CD4-positive, alpha-beta T cell treated with Interferon alpha-2 for 1 hour (primary cell): Measurements from ENCODE around the gene DCTN5.
"Not testable (repeated sequence)": the region's sequence is repeated elsewhere in the genome, so short reads cannot be mapped to it uniquely, and the experiment has no call there.

Experiments
- DNase-seq, 2 donors: peaks; one replicate each; pipeline ENCODE4 v3.0.0-alpha.2; 2020 to 2022

DCTN5 gene

GRCh38 chr16:23640931-23641765, at the start of gene DCTN5, which contains the start of gene PALB2:
Gene DCTN5, plus strand, starts transcription at chr16:23641466. Its CDS starts 77 bp downstream, at chr16:23641543.
Gene PALB2, minus strand, starts transcription at chr16:23641310. Its CDS starts 153 bp downstream, at chr16:23641157.
- peak; percentile 87 to 90 for DNase-seq

DNA sequence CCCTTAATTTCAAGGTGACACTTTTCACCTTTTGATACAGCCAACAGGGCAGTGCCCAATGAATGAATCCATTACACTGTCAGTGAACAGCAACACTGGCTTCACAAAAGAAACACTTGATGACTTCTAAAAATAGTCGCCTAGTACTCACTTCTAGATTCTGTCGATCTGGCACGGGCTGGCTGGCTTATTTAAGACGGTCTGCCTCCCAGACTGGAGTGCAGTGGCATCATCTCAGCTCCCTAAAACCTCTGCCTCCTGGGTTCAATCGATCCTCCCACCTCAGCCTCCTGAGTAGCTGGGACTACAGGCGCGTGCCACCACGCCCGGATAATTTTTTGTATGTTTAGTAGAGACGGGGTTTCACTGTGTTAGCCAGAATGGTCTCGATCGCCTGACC, 47.1 kb upstream of the DCTN5 start:
- DNase-seq: no peak

GRCh38 chr16:23595246-23595950, 45.9 kb upstream of the DCTN5 start:
- no peak for DNase-seq

DNA sequence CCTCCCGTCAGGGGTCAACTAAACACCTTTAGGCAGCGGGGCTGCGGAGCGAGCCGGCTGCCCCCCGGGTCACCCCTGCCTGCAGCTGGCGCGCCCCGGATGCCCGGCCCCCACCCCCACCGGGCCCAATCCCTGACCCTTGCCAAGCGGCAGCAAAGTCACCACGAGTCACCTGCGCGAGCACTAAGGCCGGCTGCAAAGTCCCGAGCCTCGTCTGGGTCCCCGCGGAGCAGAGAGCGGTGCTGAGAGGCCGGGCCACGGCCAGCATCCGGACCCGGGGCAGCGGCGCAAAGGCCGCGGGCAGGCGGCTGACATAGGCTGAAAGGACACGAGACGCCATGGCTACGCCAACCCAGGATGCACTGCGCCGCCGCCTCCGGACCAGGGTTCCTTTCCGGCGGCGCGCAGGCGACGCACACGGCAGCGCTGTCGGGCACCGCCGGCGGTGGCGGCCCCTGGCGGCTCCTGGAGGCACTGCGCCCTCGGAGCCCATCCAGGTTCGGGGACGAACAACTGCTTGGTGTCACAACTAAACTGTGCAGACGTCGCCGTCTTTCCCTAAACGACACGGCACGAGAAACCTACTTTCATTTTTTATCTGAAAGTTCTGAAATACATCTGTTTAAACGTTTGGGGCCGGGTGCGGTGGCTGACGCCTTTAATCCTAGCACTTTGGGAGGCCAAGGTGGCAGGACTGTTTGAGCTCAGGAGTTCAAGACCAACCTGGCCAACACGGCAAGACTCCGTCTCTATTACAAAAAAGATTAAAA, 45.1 kb upstream of the DCTN5 start, which contains the start of gene NDUFAB1:
Gene NDUFAB1, minus strand, starts transcription at position 366 of the 770 bp plus-strand sequence. Its CDS starts 26 bp downstream, at position 340.
- peak; percentile 87 to 93 for DNase-seq

DNA sequence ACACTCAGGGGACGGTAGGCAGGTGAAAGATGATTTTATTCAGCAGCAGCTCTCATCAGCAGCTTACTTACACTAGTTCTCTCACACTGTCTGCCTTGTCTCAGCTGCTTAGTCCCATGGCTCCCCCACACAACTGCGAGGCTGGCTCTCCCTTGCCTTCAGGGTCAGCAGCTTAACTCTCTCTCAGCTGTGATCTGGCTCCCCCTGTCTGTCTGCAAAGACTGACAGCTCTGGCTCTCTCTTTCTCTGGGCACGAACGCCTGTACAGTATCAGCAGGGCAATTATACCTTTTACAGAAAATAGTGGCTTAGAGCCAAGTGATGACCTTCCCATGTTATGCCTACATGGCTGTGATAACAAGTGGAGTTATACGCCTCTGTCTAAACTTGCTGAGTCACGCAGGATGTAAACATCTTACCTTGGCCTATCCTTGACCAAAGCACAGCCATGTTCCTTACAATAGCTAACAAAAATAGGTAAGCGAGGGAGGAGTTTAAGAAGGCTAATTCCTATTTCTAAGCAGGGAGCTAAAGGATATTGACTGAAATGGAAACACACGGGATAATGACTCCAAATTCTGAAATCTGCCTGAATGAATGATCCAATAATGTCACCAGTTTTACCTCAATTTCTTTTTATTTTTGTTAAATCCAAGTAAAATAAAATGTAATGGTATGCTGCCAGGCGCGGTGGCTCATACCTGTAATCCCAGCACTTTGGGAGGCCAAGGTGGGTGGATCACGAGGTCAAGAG, 44.1 kb upstream of the DCTN5 start:
- peak; percentile 25 to 42 for DNase-seq

GRCh38 chr16:23607726-23608125, 33.5 kb upstream of the DCTN5 start:
- DNase-seq: no peak

GRCh38 chr16:23608194-23608593, 33.1 kb upstream of the DCTN5 start:
- no peak for DNase-seq

- no peak for DNase-seq
Measured at GRCh38 chr16:23609929-23610328, 31.3 kb upstream of the DCTN5 start.

DNA sequence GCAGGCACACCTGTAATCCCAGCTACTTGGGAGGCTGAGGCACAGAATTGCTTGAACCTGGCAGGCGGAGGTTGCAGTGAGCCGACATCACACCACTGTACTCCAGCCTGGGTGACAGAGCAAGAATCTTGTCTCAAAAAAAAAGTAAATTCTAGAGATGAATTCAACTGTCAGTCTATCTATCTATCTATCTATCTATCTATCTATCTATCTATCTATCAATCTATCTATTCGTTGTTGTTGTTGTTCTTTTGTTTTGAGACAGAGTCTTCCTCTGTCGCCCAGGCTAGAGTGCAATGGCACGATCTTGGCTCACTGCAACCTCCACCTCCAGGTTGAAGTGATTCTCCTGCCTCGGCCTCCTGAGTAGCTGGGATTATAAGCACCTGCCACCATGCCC, 30.4 kb upstream of the DCTN5 start:
- DNase-seq: not testable (repeated sequence)

GRCh38 chr16:23611936-23612335, 29.3 kb upstream of the DCTN5 start:
- no peak for DNase-seq

DNA sequence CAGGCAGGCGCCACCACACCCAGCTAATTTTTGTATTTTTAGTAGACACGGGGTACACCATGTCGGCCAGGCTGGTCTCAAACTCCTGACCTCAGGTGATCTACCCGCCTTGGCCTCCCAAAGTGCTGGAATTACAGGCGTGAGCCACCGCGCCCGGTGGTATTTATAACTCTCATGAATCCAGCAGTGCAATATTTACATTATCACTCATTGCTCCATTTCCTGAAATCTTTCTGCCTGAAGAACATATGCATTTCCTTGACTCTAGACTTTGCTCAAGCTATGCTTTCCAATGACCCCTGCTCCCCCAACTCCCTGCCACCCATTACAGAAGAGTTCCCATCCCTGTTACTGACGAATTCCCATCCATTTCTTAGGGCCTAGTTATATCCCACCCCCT, 25.5 kb upstream of the DCTN5 start:
- no peak for DNase-seq

DNA sequence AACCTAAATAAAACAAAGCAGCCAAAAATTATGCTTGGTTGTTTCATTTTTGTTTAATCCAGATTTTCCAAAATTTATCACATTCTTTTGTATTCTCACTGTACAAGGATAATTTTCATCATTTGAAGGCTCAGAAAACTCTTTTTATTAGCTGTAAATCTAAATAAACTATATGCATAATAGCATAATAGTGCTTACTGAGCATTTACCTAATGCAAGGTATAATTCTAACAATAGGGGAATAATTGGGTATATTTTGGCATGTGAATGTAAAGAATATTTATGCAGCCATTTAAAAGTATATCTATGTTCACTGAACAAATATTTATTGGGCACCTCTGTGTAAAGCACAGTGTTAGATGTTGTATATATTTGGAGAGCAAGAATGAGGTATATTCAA, 17.2 kb upstream of the DCTN5 start:
- DNase-seq: no peak

GRCh38 chr16:23629516-23629915, 11.8 kb upstream of the DCTN5 start:
- DNase-seq: no peak

DNA sequence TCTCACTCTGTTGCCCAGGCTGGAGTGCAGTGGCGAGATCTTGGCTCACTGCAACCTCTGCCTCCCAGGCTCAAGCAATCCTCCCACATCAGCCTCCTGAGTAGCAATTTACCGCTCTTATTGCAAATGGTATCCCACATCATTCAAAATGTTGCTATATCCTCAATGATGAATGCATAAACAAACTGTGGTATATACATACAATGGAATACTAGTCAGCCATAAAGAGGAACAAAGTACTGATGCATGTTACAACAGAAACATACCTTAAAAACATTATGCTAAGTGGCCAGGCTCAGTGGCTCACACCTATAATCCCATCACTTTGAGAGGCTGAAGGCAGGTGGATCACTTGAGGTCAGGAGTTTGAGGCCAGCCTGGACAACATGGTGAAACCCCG, 9.4 kb upstream of the DCTN5 start:
- not testable (repeated sequence) for DNase-seq

GRCh38 chr16:23634461-23635036, 6.7 kb upstream of the DCTN5 start:
- DNase-seq: no peak

DNA sequence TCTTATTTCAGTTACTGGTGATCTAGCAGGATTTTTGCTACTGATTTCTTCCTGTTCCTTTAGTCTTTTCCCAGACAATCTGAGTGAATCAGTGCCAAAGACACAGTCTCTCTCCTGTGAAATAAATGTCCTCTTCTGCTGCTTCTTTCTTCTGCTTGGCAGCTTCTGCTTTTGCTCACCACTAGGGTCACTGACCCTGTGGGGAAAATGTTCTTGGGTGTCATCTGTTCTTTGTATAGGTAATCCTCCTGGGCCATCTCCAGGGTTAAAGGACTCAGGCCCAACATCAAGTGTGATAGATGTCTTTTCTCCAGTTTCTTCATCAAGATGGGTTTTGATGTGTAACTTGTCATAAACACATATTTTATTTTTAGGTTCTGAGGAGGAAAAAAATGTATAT, 5.3 kb upstream of the DCTN5 start:
- DNase-seq: no peak

- DNase-seq: peak in 1 of 2 donors; percentile 1
Measured at GRCh38 chr16:23640615-23640930, 693 bp upstream of the DCTN5 start.

- DNase-seq: no peak
Measured at GRCh38 chr16:23642246-23642774, 1.0 kb downstream of the DCTN5 start.

DNA sequence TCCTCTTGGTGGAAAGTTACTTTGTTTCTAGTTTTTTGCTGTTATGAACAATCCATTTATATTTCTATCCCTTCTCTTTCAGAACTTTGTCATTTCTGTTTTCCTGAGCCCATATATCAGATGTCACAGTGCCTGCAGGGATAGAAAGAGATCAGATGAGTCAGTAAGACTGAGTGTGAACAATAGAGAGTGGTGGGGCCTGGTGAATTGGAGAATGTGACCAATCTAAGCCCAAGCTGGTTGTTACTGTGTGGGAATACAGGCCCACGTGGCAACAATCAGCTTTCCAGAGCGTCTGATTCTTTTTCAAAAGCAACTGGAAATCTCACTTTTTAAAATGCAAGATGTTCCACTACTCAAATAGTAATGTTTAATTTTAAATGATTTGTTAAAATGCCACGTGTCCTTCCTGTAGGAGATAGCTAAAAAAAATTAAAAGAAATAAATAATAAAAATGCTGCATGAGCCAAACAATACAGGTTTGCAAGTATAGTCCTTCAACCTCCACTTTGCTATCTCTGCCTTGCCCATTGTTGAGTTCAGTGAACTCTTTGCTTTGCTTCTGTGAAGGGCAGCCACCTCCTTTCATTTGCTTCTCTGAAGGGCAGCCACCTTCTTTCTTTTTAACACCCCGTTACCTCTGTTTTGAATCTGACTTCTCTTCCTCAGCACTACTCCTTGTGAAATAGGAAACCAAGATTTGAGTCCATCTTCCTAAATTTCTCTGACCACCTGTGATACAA, 9.6 kb downstream of the DCTN5 start:
- no peak for DNase-seq

DNA sequence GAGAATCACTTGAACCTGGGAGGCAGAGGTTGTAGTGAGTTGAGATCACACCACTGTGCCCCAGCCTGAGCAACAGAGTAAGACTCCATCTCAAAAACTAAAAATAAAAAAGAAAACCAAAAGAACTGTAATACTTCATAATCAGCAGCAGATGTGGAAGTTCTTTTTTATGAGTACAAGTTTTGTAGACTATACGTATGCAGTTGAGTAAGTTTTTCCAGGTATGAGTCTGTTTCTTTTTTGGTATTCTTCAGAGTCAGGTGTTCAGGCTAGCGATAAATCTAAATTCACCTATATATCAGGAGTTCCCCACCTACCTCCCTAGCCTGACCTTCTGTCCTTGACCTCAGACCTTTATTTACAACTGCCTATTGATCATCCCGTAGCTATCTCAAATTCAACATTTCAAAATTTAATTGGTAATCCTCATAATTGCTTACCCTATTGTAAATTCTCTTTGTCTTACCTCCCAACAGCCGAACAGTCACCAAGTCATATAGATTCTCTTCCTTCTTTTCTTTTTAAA, 10.7 kb downstream of the DCTN5 start:
- DNase-seq: no peak

DNA sequence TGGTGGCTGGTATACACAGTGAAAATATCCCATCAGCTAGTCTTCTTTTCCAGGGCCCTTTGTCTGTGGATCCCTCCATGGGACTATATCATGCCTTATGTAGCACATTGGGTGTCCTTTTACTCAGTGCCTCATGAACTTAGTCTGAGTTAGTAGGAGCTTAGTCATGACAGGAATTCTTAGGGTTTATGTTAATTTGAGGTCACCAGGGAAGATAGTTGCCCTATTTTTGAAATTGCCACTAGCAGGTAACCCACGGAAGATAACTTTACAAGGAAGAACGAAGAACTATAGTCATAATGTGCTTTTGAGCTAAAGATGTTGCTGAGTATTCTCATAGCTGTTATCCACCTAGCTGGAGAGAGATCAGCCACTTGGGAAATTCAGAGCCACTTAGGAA, 22.7 kb downstream of the DCTN5 start:
- DNase-seq: no peak
